HG03558 (cell line): ENCODE results near the gene LETM1.

Experiments
- ATAC-seq: cut with Tn5 transposase; IDR thresholded peaks from one replicate; pipeline ENCODE4 v1.9.1; 2021; ENCODE audit warnings: moderate number of reproducible peaks; ENCODE audit not compliant: unreplicated experiment; ENCODE audit errors: extremely low read depth

Gene LETM1

GRCh38 chr4:1856071-1856942 is at the start of gene LETM1:
Gene LETM1, minus strand, starts transcription at chr4:1856156. Its CDS starts 206 bp downstream, at chr4:1855950.
- peak; percentile 78 for ATAC-seq

- no peak for ATAC-seq
These were observed 48.1 kb upstream of the LETM1 start for GRCh38 chr4:1904042-1904441.

- no peak for ATAC-seq
These were observed 47.1 kb upstream of the LETM1 start for GRCh38 chr4:1903035-1903434.

- no peak for ATAC-seq
These were observed 46.3 kb upstream of the LETM1 start for GRCh38 chr4:1902243-1902642.

- no peak for ATAC-seq
These were observed 45.2 kb upstream of the LETM1 start for GRCh38 chr4:1901127-1901526.

- ATAC-seq = no peak
These were observed 44.7 kb upstream of the LETM1 start for GRCh38 chr4:1900624-1901023.

- ATAC-seq = no peak
These were observed 44.1 kb upstream of the LETM1 start for GRCh38 chr4:1900087-1900433.

GRCh38 chr4:1899149-1900086 is 43.5 kb upstream of the LETM1 start:
- peak; percentile 44 for ATAC-seq

GRCh38 chr4:1898681-1899080 is 42.7 kb upstream of the LETM1 start:
- peak; percentile 14 for ATAC-seq

GRCh38 chr4:1898007-1898406 is 42.1 kb upstream of the LETM1 start:
- no peak for ATAC-seq

- no peak for ATAC-seq
These were observed 40.7 kb upstream of the LETM1 start for GRCh38 chr4:1896658-1896991.

- no peak for ATAC-seq
These were observed 40.2 kb upstream of the LETM1 start for GRCh38 chr4:1895971-1896657.

- no peak for ATAC-seq
These were observed 35.1 kb upstream of the LETM1 start for GRCh38 chr4:1890979-1891570.

GRCh38 chr4:1887052-1887451 is 31.1 kb upstream of the LETM1 start:
- no peak for ATAC-seq

- no peak for ATAC-seq
These were observed 29.5 kb upstream of the LETM1 start for GRCh38 chr4:1885414-1885813.

GRCh38 chr4:1883583-1883982 is 27.6 kb upstream of the LETM1 start:
- no peak for ATAC-seq

- ATAC-seq = no peak
These were observed 26.9 kb upstream of the LETM1 start for GRCh38 chr4:1882850-1883271.

GRCh38 chr4:1880332-1880731 is 24.4 kb upstream of the LETM1 start:
- ATAC-seq = no peak

- ATAC-seq = no peak
These were observed 23.5 kb upstream of the LETM1 start for GRCh38 chr4:1879485-1879884.

- no peak for ATAC-seq
These were observed 18.2 kb upstream of the LETM1 start for GRCh38 chr4:1874201-1874600.
